SK-N-SH (cell line): Measurements from ENCODE around the gene ZFYVE26. TPM values are rescaled to one million over a fixed set of nuclear protein-coding genes. Genes with fewer than 3 reads are reported as not detected.

Experiments used
- CTCF ChIA-PET: fragments of 300-600, 350-600 bp; formaldehyde crosslinking; extraction: SDS; loops from one replicate; lab custom pipeline; 2021; lab: Yijun Ruan, JAX
- POLR2A ChIA-PET: fragments of 350-600 bp; sonication (Branson Sonifier 250); formaldehyde crosslinking; extraction: SDS; loops from one replicate; lab custom pipeline; 2020; ENCODE audit warnings: antibody characterized with exemption, inconsistent platforms; lab: Yijun Ruan, JAX
- DNase-seq: peaks from one replicate; pipeline ENCODE4 v3.0.0; 2012
- H2AFZ ChIP-seq: fragments of 200-600 bp; sonication (generic); 2 replicates; pipeline ENCODE4 v1.8.1; 2016; ENCODE audit warnings: antibody characterized with exemption, mild to moderate bottlenecking, low read depth
- H3F3A ChIP-seq: fragments of 200-600 bp; sonication (generic); replicated peaks from 2 replicates; pipeline ENCODE3; 2016; ENCODE audit warnings: antibody characterized with exemption, mild to moderate bottlenecking; ENCODE audit not compliant: insufficient read depth
- H3K27ac ChIP-seq, 2 experiments: fragments of 200-500 bp in 1 of 2; fragments of 200-600 bp in 1 of 2; sonication (Bioruptor generic) in 1 of 2; sonication (generic), shearing (Covaris generic) in 1 of 2; 2 replicates each; pipeline versions ENCODE4 v1.5.1 to v1.6.1; 2014 to 2016; ENCODE audit warnings: low read depth in 2 of 2, inconsistent platforms in 1 of 2, low read length in 1 of 2, mild to moderate bottlenecking in 1 of 2, mixed read lengths in 1 of 2
- H3K27me3 ChIP-seq: fragments of 200-600 bp; sonication (generic), shearing (Covaris generic); 2 replicates; pipeline ENCODE4 v1.6.1; 2016; ENCODE audit warnings: mixed run types; ENCODE audit not compliant: insufficient read depth
- H3K36me3 ChIP-seq, 2 experiments: fragments of 200-500 bp in 1 of 2; fragments of 200-600 bp in 1 of 2; sonication (Bioruptor generic) in 1 of 2; sonication (generic) in 1 of 2; replicated peaks in 1 of 2; 2 replicates each; pipeline versions ENCODE3 to v1.5.1; 2014 to 2016; ENCODE audit warnings: low read length in 1 of 2, mild to moderate bottlenecking in 1 of 2; ENCODE audit not compliant: insufficient read depth in 2 of 2, control insufficient read depth in 1 of 2
- H3K4me1 ChIP-seq, 2 experiments: fragments of 200-500 bp in 1 of 2; fragments of 200-600 bp in 1 of 2; sonication (Bioruptor generic) in 1 of 2; sonication (generic), shearing (Covaris generic) in 1 of 2; 2 replicates each; pipeline versions ENCODE4 v1.5.1 to v1.6.1; 2014 to 2016; ENCODE audit warnings: low read depth in 1 of 2, low read length in 1 of 2, mixed run types in 1 of 2; ENCODE audit not compliant: insufficient read depth in 2 of 2, control insufficient read depth in 1 of 2
- H3K4me2 ChIP-seq: fragments of 200-600 bp; sonication (generic), shearing (Covaris generic); 2 replicates; pipeline ENCODE4 v1.6.1; 2017; ENCODE audit warnings: mixed run types
- H3K4me3 ChIP-seq, 2 experiments: fragments of 200-500 bp in 1 of 2; fragments of 200-600 bp in 1 of 2; sonication (Bioruptor generic) in 1 of 2; sonication (generic), shearing (Covaris generic) in 1 of 2; 2 replicates each; pipeline versions ENCODE4 v1.5.1 to v1.8.1; 2014 to 2016; ENCODE audit warnings: low read depth in 2 of 2, inconsistent platforms in 1 of 2, low read length in 1 of 2, mild to moderate bottlenecking in 1 of 2, mixed read lengths in 1 of 2, moderate library complexity in 1 of 2
- H3K79me2 ChIP-seq: fragments of 200-600 bp; sonication (generic); 2 replicates; pipeline ENCODE4 v1.8.1; 2017; ENCODE audit warnings: mild to moderate bottlenecking; ENCODE audit not compliant: insufficient read depth
- H3K9ac ChIP-seq: fragments of 200-600 bp; sonication (generic); 2 replicates; pipeline ENCODE4 v1.6.1; 2017; ENCODE audit warnings: mixed run types
- H3K9me2 ChIP-seq: fragments of 200-600 bp; sonication (generic); 2 replicates; pipeline ENCODE4 v1.6.1; 2017; ENCODE audit warnings: mixed run types
- H3K9me3 ChIP-seq: fragments of 200-600 bp; sonication (generic); 2 replicates; pipeline ENCODE4 v1.6.1; 2017; ENCODE audit warnings: mixed run types, mild to moderate bottlenecking, moderate library complexity
- H4K20me1 ChIP-seq: fragments of 200-600 bp; sonication (generic); 2 replicates; pipeline ENCODE4 v1.6.1; 2017; ENCODE audit warnings: mild to moderate bottlenecking, mixed run types; ENCODE audit not compliant: insufficient read depth
- CHD2 ChIP-seq: fragments of 150-350 bp; IDR thresholded peaks from 2 replicates; pipeline ENCODE4 v1.6.1; 2018; ENCODE audit warnings: low read length; ENCODE audit not compliant: partially characterized antibody
- CTCF ChIP-seq: fragments of 200-600 bp; sonication (generic); IDR thresholded peaks from 2 replicates; pipeline ENCODE4 v1.6.1; 2017; ENCODE audit warnings: antibody characterized with exemption, mild to moderate bottlenecking, moderate library complexity
- FOSL2 ChIP-seq: IDR thresholded peaks from 2 replicates; pipeline ENCODE4 v1.4.0; 2012; ENCODE audit warnings: low read depth, mild to moderate bottlenecking, moderate library complexity, borderline replicate concordance
- GABPA ChIP-seq: IDR thresholded peaks from 2 replicates; pipeline ENCODE4 v1.4.0; 2012; ENCODE audit warnings: low read depth, mild to moderate bottlenecking
- IRF3 ChIP-seq: fragments of 150-350 bp; IDR thresholded peaks from 2 replicates; pipeline ENCODE4 v1.6.1; 2016; ENCODE audit warnings: mild to moderate bottlenecking, low read depth, low read length
- MEF2A ChIP-seq: IDR thresholded peaks from 2 replicates; pipeline ENCODE4 v1.4.0; 2012; ENCODE audit warnings: low read depth, borderline replicate concordance
- NFIC ChIP-seq: IDR thresholded peaks from 2 replicates; pipeline ENCODE4 v1.4.0; 2012; ENCODE audit warnings: borderline replicate concordance
- POLR2AphosphoS5 ChIP-seq: IDR thresholded peaks from 2 replicates; pipeline ENCODE4 v1.6.1; 2012; ENCODE audit warnings: low read depth, low read length
- RAD21 ChIP-seq: IDR thresholded peaks from 2 replicates; pipeline ENCODE4 v1.6.1; 2012; ENCODE audit warnings: mild to moderate bottlenecking, low read length
- SMC3 ChIP-seq: IDR thresholded peaks from 2 replicates; pipeline ENCODE4 v1.6.1; 2012; ENCODE audit warnings: low read depth, low read length, improper control_type of control experiment
- TAF1 ChIP-seq: IDR thresholded peaks from 2 replicates; pipeline ENCODE4 v1.6.1; 2012; ENCODE audit warnings: low read depth, mild to moderate bottlenecking, low read length, moderate library complexity, borderline replicate concordance
- ZBTB33 ChIP-seq: IDR thresholded peaks from 2 replicates; pipeline ENCODE4 v1.4.0; 2012; ENCODE audit warnings: low read depth, borderline replicate concordance
- WGBS: methylation state at CpG from one replicate; pipeline ENCODE4 v1.1.6; 2017; ENCODE audit warnings: low lambda C conversion rate; 5-methylcytosine and 5-hydroxymethylcytosine counted together
- polyA plus RNA-seq, 3 experiments: library from polyadenylated mRNA; depleted of rRNA; stranded (reverse); fragments of >200 nt; gene quantifications; 2 replicates each; pipeline ENCODE4 v1.2.3, GENCODE V29; 2012

Gene ZFYVE26
- polyA plus RNA-seq, 1 of the 3 experiments (the other 2 are of a cell fraction) = 5.6 TPM

- ChIA-PET CTCF (interaction anchor here (0.6 to 2.7 kb wide), 16 partner anchors 10 to 1038 kb away, joined by 3 to 14 read pairs (median 4); partner anchors contain the start of gene RAD51B), POLR2A (no interaction called here)
- 0 out of 2 replicates have a peak, but pooled peaks cover 7% of the 10 kb centered on the region for H3K9me3 ChIP-seq
- peak; percentile 35 for DNase-seq
- H3K4me3 ChIP-seq = no peak overlapping the region
- H4K20me1 ChIP-seq = no peaks in the 10 kb centered on the region
- TF ChIP-seq RAD21 (peak; percentile 79), POLR2AphosphoS5 (no peak), CTCF (peak; percentile 85), SMC3 (peak; percentile 63), GABPA (0 out of 2 replicates have a peak, but pooled peaks have one; percentile 16), FOSL2 (no peak), ZBTB33 (no peak), MEF2A (no peak), IRF3 (no peak), CHD2 (no peak), NFIC (no peak), TAF1 (no peak)
- no peaks in the 10 kb centered on the region for H3K36me3 ChIP-seq
- 22% methylated on average over 2 of the region's 2 CpGs for WGBS
- peaks cover 3% of the 10 kb centered on the region for H3F3A ChIP-seq
- H3K27me3 ChIP-seq = no peaks in the 10 kb centered on the region
- no peak overlapping the region for H3K9ac ChIP-seq
- H2AFZ ChIP-seq = no peak overlapping the region
- no peak overlapping the region for H3K4me2 ChIP-seq
- no peaks in the 10 kb centered on the region for H3K9me2 ChIP-seq
- no peaks in the 10 kb centered on the region for H3K79me2 ChIP-seq
- no peak overlapping the region for H3K27ac ChIP-seq
- no peaks in the 10 kb centered on the region for H3K4me1 ChIP-seq
These were observed 20.7 kb upstream of the ZFYVE26 start for GRCh38 chr14:67837011-67837624.
